Epithelial cell of esophagus (primary cell): ENCODE measurements around the gene SCLT1.

Experiments used
- DNase-seq: peaks from one replicate; pipeline ENCODE4 v3.0.0; 2010; ENCODE audit warnings: low read depth
- H3K4me3 ChIP-seq: 2 replicates; pipeline ENCODE4 v1.5.1; 2011; ENCODE audit warnings: mild to moderate bottlenecking, low read length, control low read depth
- TF ChIP-seq, protein P1 (sequence below): IDR thresholded peaks from 2 replicates; pipeline ENCODE4 v1.5.1; 2011; ENCODE audit warnings: low read depth, mild to moderate bottlenecking, low read length, control low read depth, inconsistent platforms; ENCODE audit not compliant: insufficient read depth; ENCODE audit errors: missing control alignments

The SCLT1 gene

DNA sequence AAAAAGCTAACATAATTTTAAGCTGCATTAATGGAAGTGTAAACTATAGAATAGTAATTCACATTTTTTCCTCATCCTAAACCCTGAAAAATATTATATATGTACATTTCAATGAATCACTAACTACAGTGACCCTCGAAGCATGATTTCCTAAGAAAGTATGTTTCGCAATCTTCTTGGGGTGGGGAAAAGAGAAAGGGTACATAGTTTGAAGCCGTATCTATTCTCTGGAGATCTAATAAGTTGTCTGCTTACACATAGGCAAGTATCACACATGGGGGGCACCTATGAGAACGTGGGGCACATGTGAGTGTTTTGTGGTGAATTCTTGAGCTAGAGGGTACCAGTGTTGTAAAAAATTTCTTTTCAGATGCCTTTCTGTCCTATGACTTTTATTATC, 212.7 kb downstream of the SCLT1 start:
- TF ChIP-seq, protein P1, sequence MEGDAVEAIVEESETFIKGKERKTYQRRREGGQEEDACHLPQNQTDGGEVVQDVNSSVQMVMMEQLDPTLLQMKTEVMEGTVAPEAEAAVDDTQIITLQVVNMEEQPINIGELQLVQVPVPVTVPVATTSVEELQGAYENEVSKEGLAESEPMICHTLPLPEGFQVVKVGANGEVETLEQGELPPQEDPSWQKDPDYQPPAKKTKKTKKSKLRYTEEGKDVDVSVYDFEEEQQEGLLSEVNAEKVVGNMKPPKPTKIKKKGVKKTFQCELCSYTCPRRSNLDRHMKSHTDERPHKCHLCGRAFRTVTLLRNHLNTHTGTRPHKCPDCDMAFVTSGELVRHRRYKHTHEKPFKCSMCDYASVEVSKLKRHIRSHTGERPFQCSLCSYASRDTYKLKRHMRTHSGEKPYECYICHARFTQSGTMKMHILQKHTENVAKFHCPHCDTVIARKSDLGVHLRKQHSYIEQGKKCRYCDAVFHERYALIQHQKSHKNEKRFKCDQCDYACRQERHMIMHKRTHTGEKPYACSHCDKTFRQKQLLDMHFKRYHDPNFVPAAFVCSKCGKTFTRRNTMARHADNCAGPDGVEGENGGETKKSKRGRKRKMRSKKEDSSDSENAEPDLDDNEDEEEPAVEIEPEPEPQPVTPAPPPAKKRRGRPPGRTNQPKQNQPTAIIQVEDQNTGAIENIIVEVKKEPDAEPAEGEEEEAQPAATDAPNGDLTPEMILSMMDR: no peak
- no peak for DNase-seq
- H3K4me3 ChIP-seq: no peak overlapping the region

DNA sequence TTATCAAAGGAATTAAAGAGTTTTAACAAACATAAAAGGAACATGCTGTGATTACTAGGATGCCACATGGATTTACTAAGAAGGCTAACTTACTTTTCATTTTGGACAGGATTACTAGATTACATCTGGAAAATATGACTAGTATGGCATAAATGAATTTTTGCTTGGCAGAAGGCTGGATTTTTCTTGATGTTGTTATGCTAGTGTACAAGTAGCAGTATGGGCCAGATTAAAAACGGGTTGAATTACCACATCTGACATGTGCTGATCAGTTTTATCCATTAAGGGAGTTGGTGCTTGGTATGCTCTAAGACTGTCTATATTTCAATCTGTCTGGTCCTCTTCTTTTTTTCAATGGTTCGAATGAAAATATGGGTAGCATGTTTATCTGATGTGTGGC, 213.4 kb downstream of the SCLT1 start:
- no peak overlapping the region for H3K4me3 ChIP-seq
- TF ChIP-seq, protein P1: no peak
- DNase-seq: no peak

DNA sequence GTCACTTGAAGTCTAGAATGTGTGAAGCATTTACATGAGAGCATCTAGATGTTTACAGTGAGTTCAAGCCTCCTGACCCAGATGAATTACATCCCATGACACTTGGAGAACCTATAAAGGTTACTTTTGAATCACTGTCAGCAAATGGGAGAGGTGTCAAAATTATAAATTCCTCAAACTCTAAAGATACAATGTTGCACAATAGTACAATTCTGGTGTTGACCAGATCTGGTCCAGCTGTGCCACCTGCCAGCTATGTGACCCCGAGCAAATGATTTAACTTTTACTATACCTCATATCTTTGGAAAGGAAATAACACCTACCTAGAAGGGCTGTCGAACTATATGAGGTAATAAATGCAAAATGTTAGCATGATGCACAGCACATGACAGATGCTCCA, 214.1 kb downstream of the SCLT1 start:
- H3K4me3 ChIP-seq: no peak overlapping the region
- TF ChIP-seq, protein P1: no peak
- no peak for DNase-seq

DNA sequence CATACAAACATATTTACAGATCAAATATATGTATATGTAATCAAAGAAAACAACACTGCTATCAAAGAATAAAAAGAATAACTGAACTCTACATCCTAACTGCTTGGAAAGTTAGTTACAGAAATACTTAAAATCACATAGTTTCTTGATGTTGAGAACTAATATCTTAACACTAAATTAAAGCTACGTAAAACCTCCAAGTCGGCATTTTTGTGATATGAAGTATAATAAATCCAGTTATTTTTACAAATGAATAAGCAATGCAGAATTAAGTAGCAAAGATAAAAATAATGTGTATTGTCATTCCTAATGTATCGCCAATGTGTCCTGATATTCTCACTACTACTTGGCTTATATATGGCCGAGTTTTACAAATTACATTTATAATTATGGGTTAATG, 215.4 kb downstream of the SCLT1 start:
- TF ChIP-seq, protein P1: no peak
- no peak overlapping the region for H3K4me3 ChIP-seq
- no peak for DNase-seq

DNA sequence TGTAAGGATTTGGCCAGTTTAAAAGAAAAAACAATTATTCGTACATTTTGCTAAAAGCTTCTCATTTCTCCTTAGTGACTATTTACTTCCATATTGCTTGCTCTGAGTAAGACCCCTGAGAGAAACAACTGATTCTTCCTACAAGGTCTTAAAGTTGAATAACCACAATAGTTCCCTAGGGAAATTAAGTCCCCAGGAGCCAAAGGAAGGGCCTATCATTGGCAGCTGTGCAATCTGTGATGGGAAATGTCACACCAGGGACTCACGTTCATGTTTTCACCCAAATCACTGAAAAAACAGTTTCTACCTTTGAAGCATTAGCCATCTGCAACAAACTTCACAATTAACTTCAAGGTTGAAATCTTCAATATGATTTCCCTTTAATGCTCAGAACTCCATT, 217.1 kb downstream of the SCLT1 start:
- TF ChIP-seq, protein P1: no peak
- no peak for DNase-seq
- H3K4me3 ChIP-seq: no peak overlapping the region

DNA sequence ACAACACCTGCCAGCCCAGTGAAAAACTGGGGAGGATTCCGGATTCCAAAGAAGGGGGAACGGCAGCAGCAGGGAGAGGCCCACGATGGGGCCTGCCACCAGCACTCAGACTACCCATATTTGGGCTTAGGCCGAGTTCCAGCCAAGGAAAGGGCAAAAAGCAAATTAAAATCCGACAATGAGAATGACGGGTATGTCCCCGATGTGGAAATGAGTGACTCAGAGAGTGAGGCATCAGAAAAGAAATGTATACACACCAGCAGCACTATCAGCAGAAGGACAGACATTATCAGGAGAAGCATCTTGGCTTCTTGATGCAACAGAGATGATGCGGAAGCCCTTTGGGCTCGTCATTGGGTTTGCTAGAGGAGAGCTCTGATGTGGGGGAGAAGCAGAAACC, 221.4 kb downstream of the SCLT1 start:
- TF ChIP-seq, protein P1: no peak
- peak; percentile 40 for DNase-seq
- no peak overlapping the region for H3K4me3 ChIP-seq

DNA sequence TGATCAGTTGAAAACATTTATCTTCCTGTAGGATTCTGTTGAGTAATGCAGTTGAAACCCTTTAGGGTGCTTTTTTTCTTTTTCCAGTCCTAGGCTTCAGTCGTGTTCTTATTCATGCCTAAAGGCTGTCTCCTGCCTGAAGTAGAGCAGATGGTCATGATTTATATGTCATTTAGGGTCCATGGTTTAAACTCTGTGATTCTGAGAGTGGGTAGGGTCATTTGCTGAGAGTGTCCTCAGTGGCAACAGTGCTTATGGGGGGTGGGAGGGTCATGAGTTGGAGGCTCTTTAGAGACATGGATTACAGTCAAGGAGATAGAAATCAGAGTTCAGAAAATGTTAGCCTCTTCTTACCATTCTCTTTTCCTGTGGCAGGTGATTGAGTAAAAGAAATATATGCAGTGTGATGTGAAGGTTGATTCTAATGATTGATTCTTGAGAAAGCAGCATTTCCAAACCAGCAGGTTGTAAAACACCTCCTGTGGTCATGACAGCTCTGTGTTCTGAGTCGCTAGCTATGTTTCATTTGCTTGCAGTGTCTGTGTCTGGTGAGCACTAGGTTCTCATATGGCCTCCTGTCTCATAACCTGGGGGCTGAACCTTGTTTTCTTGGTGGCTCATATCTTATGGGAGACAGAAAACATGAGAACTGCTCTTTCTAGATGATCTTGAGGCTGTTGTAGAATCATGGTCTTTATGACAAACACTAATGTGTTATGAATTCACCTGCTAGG, 223.4 kb downstream of the SCLT1 start:
- no peak overlapping the region for H3K4me3 ChIP-seq
- DNase-seq: peak; percentile 3
- TF ChIP-seq, protein P1: no peak
